IMR-90 (cell line): Measurements from ENCODE around the gene TM4SF4. TPM values are rescaled to one million over a fixed set of nuclear protein-coding genes. Genes with fewer than 3 reads are reported as not detected.

Experiments used
- ATAC-seq: fragments of 200-7000 bp; cut with Tn5 transposase; 2 replicates; pipeline ENCODE4 v1.9.1; 2020; ENCODE audit warnings: low read depth, mild to moderate bottlenecking, moderate library complexity
- Bru-seq: library from RNA; stranded (reverse); fragments of 400-500 nt; gene quantifications from one replicate; lab custom pipeline; 2021; lab: Mats Ljungman, UMichigan
- BruChase-seq, 2 experiments: library from RNA; stranded (reverse); fragments of 400-500 nt; gene quantifications; one replicate each; lab custom pipeline; 2021; lab: Mats Ljungman, UMichigan
- BruUV-seq: library from RNA; stranded (reverse); fragments of 400-500 nt; replicated peaks from 2 replicates; lab custom pipeline; 2021; lab: Mats Ljungman, UMichigan
- CTCF ChIA-PET: fragments of 300-600 bp; formaldehyde crosslinking; extraction: SDS; loops from one replicate; lab custom pipeline; 2021; ENCODE audit warnings: antibody characterized with exemption; lab: Yijun Ruan, JAX
- POLR2A ChIA-PET: fragments of 300-600 bp; sonication (Branson Sonifier 250); formaldehyde crosslinking; loops from one replicate; lab custom pipeline; 2022; ENCODE audit warnings: antibody characterized with exemption; ENCODE audit not compliant: unreplicated experiment; lab: Charles Lee
- DNase-seq: peaks from one replicate; pipeline ENCODE4 v3.0.0; 2013
- H2AFZ ChIP-seq: replicated peaks from 2 replicates; pipeline ENCODE3; 2013; ENCODE audit warnings: low read length, mild to moderate bottlenecking; ENCODE audit not compliant: poor library complexity
- H2AK5ac ChIP-seq: 2 replicates; pipeline ENCODE4 v1.6.1; 2013; ENCODE audit warnings: low read depth, low read length, inconsistent platforms
- H2AK9ac ChIP-seq: replicated peaks from 2 replicates; pipeline ENCODE3; 2013; ENCODE audit warnings: mild to moderate bottlenecking, low read depth, low read length, moderate library complexity; ENCODE audit not compliant: poor library complexity
- H2BK120ac ChIP-seq: 2 replicates; pipeline ENCODE4 v1.6.1; 2013; ENCODE audit warnings: low read depth, low read length, inconsistent platforms
- H2BK15ac ChIP-seq: 3 replicates; pipeline ENCODE4 v1.6.1; 2013; ENCODE audit warnings: low read depth, low read length, inconsistent platforms
- H2BK20ac ChIP-seq: 2 replicates; pipeline ENCODE4 v1.6.1; 2013; ENCODE audit warnings: low read depth, mild to moderate bottlenecking, inconsistent platforms, low read length, moderate library complexity
- H2BK5ac ChIP-seq: 2 replicates; pipeline ENCODE4 v1.6.1; 2013; ENCODE audit warnings: mild to moderate bottlenecking, low read depth, low read length, inconsistent platforms; ENCODE audit not compliant: poor library complexity, severe bottlenecking
- H3K14ac ChIP-seq: replicated peaks from 2 replicates; pipeline ENCODE4 v1.6.1; 2013; ENCODE audit warnings: low read depth, low read length, inconsistent platforms
- H3K18ac ChIP-seq: 2 replicates; pipeline ENCODE4 v1.6.1; 2013; ENCODE audit warnings: low read depth, low read length, control low read depth
- H3K23ac ChIP-seq: 2 replicates; pipeline ENCODE4 v1.6.1; 2013; ENCODE audit warnings: low read depth, low read length, inconsistent platforms
- H3K27ac ChIP-seq: 2 replicates; pipeline ENCODE4 v1.5.1; 2013; ENCODE audit warnings: mild to moderate bottlenecking, control low read depth, low read length; ENCODE audit not compliant: insufficient read depth
- H3K27me3 ChIP-seq: 2 replicates; pipeline ENCODE4 v1.6.1; 2013; ENCODE audit warnings: low read length; ENCODE audit not compliant: control insufficient read depth, insufficient read depth
- H3K36me3 ChIP-seq: 2 replicates; pipeline ENCODE4 v1.6.1; 2013; ENCODE audit warnings: low read length, mixed read lengths; ENCODE audit not compliant: control insufficient read depth, insufficient read depth
- H3K4ac ChIP-seq: 2 replicates; pipeline ENCODE4 v1.6.1; 2013; ENCODE audit warnings: low read depth, low read length, inconsistent platforms
- H3K4me1 ChIP-seq: 2 replicates; pipeline ENCODE4 v1.6.1; 2013; ENCODE audit warnings: low read length, mixed read lengths; ENCODE audit not compliant: control insufficient read depth, insufficient read depth
- H3K4me2 ChIP-seq: 2 replicates; pipeline ENCODE4 v1.6.1; 2013; ENCODE audit warnings: low read depth, mild to moderate bottlenecking, control low read depth, low read length, moderate library complexity
- H3K4me3 ChIP-seq: 2 replicates; pipeline ENCODE4 v1.5.1; 2013; ENCODE audit warnings: low read depth, mild to moderate bottlenecking, control low read depth, low read length, moderate library complexity; ENCODE audit not compliant: insufficient read depth
- H3K56ac ChIP-seq: 2 replicates; pipeline ENCODE4 v1.6.1; 2013; ENCODE audit warnings: low read length, inconsistent platforms; ENCODE audit not compliant: insufficient read depth; ENCODE audit errors: extremely low read depth
- H3K79me1 ChIP-seq, 2 experiments: 2 replicates each; pipeline ENCODE4 v1.6.1; 2013; ENCODE audit warnings: low read length in 2 of 2, inconsistent platforms in 1 of 2, low read depth in 1 of 2
- H3K9ac ChIP-seq: 2 replicates; pipeline ENCODE4 v1.6.1; 2013; ENCODE audit warnings: low read depth, low read length, control low read depth
- H3K9me1 ChIP-seq: 2 replicates; pipeline ENCODE4 v1.6.1; 2013; ENCODE audit warnings: low read length, inconsistent platforms; ENCODE audit not compliant: insufficient read depth
- H3K9me3 ChIP-seq: 2 replicates; pipeline ENCODE4 v1.6.1; 2013; ENCODE audit warnings: low read length; ENCODE audit not compliant: control insufficient read depth, insufficient read depth
- H4K20me1 ChIP-seq: 2 replicates; pipeline ENCODE4 v1.6.1; 2013; ENCODE audit warnings: low read length, inconsistent platforms; ENCODE audit not compliant: insufficient read depth
- H4K5ac ChIP-seq: 2 replicates; pipeline ENCODE4 v1.6.1; 2013; ENCODE audit warnings: mild to moderate bottlenecking, low read depth, low read length, control low read depth
- H4K8ac ChIP-seq, 2 experiments: 2 replicates each; pipeline ENCODE4 v1.6.1; 2013; ENCODE audit warnings: low read depth in 2 of 2, low read length in 2 of 2, control low read depth in 1 of 2, inconsistent platforms in 1 of 2
- H4K91ac ChIP-seq: 2 replicates; pipeline ENCODE4 v1.6.1; 2013; ENCODE audit warnings: low read depth, low read length, inconsistent platforms; ENCODE audit not compliant: insufficient read depth
- BHLHE40 ChIP-seq: fragments of 150-350 bp; IDR thresholded peaks from 2 replicates; pipeline ENCODE4 v1.6.1; 2016; ENCODE audit warnings: mild to moderate bottlenecking, low read depth, low read length
- CEBPB ChIP-seq: IDR thresholded peaks from 2 replicates; pipeline ENCODE4 v1.6.1; 2012; ENCODE audit warnings: low read depth, low read length, improper control_type of control experiment
- CHD1 ChIP-seq: IDR thresholded peaks from 2 replicates; pipeline ENCODE4 v1.6.1; 2012; ENCODE audit warnings: low read depth, low read length, improper control_type of control experiment
- CTCF ChIP-seq: conservative IDR thresholded peaks from 2 replicates; pipeline ENCODE4 v1.5.1; 2012; ENCODE audit warnings: mild to moderate bottlenecking, low read depth, low read length, improper control_type of control experiment
- ELK1 ChIP-seq: fragments of 150-350 bp; IDR thresholded peaks from 2 replicates; pipeline ENCODE4 v1.6.1; 2016; ENCODE audit warnings: low read depth, mild to moderate bottlenecking, low read length, moderate library complexity, borderline replicate concordance
- FOS ChIP-seq: fragments of 150-350 bp; IDR thresholded peaks from 2 replicates; pipeline ENCODE4 v1.6.1; 2016; ENCODE audit warnings: low read depth, low read length
- MAFK ChIP-seq: IDR thresholded peaks from 2 replicates; pipeline ENCODE4 v1.6.1; 2012; ENCODE audit warnings: low read depth, low read length, improper control_type of control experiment
- MAZ ChIP-seq: IDR thresholded peaks from 2 replicates; pipeline ENCODE4 v1.6.1; 2012; ENCODE audit warnings: low read depth, mild to moderate bottlenecking, low read length, improper control_type of control experiment, moderate library complexity, borderline replicate concordance
- MXI1 ChIP-seq: IDR thresholded peaks from 2 replicates; pipeline ENCODE4 v1.6.1; 2012; ENCODE audit warnings: low read depth, mild to moderate bottlenecking, low read length, moderate library complexity, borderline replicate concordance
- NFE2L2 ChIP-seq: fragments of 150-350 bp; IDR thresholded peaks from 2 replicates; pipeline ENCODE4 v1.6.1; 2016; ENCODE audit warnings: low read depth, mild to moderate bottlenecking, low read length
- POLR2A ChIP-seq: IDR thresholded peaks from 2 replicates; pipeline ENCODE4 v1.6.1; 2012; ENCODE audit warnings: mild to moderate bottlenecking, low read depth, low read length
- RAD21 ChIP-seq: IDR thresholded peaks from 2 replicates; pipeline ENCODE4 v1.6.1; 2012; ENCODE audit warnings: low read length, improper control_type of control experiment
- RCOR1 ChIP-seq: IDR thresholded peaks from 2 replicates; pipeline ENCODE4 v1.6.1; 2012; ENCODE audit warnings: mild to moderate bottlenecking, low read length, improper control_type of control experiment; ENCODE audit not compliant: insufficient replicate concordance
- RFX5 ChIP-seq: IDR thresholded peaks from 2 replicates; pipeline ENCODE4 v1.8.0; 2012; ENCODE audit warnings: low read depth, mild to moderate bottlenecking, low read length, moderate library complexity
- SMC3 ChIP-seq: fragments of 150-350 bp; IDR thresholded peaks from 2 replicates; pipeline ENCODE4 v1.6.1; 2016; ENCODE audit warnings: low read depth, mild to moderate bottlenecking, antibody characterized with exemption, low read length, moderate library complexity
- WGBS, 2 experiments: methylation state at CpG; one replicate each; pipeline versions ENCODE4 v1.1.5 to v1.1.7; 2013; ENCODE audit warnings: missing lambda C conversion rate in 2 of 2; ENCODE audit not compliant: insufficient read length in 1 of 2; ENCODE audit errors: extremely low coverage in 2 of 2; 5-methylcytosine and 5-hydroxymethylcytosine counted together
- dilution Hi-C: fragments of 300-500 bp; cut with HindIII; formaldehyde crosslinking; loops from one replicate; pipeline ENCODE4 v1.14.3; 2018; ENCODE audit warnings: low sequenced_read_pairs; ENCODE audit not compliant: unreplicated experiment
- in situ Hi-C: fragments of 300-500 bp; cut with MboI; formaldehyde crosslinking; loops from 3 replicates; pipeline ENCODE4 v1.14.3; 2019; ENCODE audit warnings: low sequenced_read_pairs, inconsistent platforms, mixed read lengths
- intact Hi-C: fragments of 100-400 bp; cut with micrococcal nuclease; formaldehyde crosslinking; loops from 2 replicates; pipeline ENCODE4 v1.10.0; 2022
- long read RNA-seq: library from polyadenylated mRNA; unstranded; transcript quantifications from one replicate; pipeline ENCODE4 v2.0.0, GENCODE V29; 2021; ENCODE audit not compliant: unreplicated experiment
- polyA plus RNA-seq, 3 experiments: library from polyadenylated mRNA; depleted of rRNA; stranded (reverse); fragments of >200 nt; gene quantifications; 2 replicates each; pipeline ENCODE4 v1.2.3, GENCODE V29; 2012; ENCODE audit warnings: low replicate concordance in 1 of 3
- total RNA-seq: library from RNA; depleted of rRNA; stranded (reverse); fragments of >200 nt; gene quantifications from 2 replicates; pipeline ENCODE4 v1.2.3, GENCODE V29; 2012; rRNA removed

The TM4SF4 gene
- total RNA-seq = 1.1 and 1.6 TPM in 2 replicates
- 0.60 and 0.67 TPM in 2 replicates for polyA plus RNA-seq (2012; rRNA removed)
- polyA plus RNA-seq (2012; cell fraction: cytosol; rRNA removed) = 0.08 and 0.75 TPM in 2 replicates
- polyA plus RNA-seq (2012; cell fraction: nucleus; rRNA removed; ENCODE audit: low replicate concordance) = 0.08 TPM in 1 of 2 replicates, not detected in the other
- percentile 32 among the genes with signal in this experiment for Bru-seq, nascent RNA
- BruChase-seq, experiment 1, labeled RNA remaining after a 6-hour chase = percentile 19 among the genes with signal in this experiment
- percentile 15 among the genes with signal in this experiment for BruChase-seq, experiment 2, labeled RNA remaining after a 2-hour chase
- long read RNA-seq, partial matches to known transcripts = 2 of 2 reads
- long read RNA-seq, other reads (novel, unspliced or antisense) = 0 of 2 reads

- no peaks in the 10 kb centered on the region for H4K20me1 ChIP-seq
- H2AFZ ChIP-seq = peak within 1 kb of the TSS; percentile 59
- H2BK15ac ChIP-seq = peak within 1 kb of the TSS; percentile 94
- peaks cover 0 to 11% of the 10 kb centered on the region in 2 experiments; a peak in 2 of 4 replicates for H3K79me1 ChIP-seq
- H3K18ac ChIP-seq = peak within 1 kb of the TSS; percentile 58
- ChIA-PET CTCF (interaction anchor here (1.6 kb wide), 1 partner anchor 99 kb away, joined by 3 read pairs; no protein-coding TSS in a partner anchor), POLR2A (no interaction called here)
- no peak within 1 kb of the TSS for H3K4me3 ChIP-seq
- H4K91ac ChIP-seq = peak within 1 kb of the TSS; percentile 45
- peaks cover 12% of the 10 kb centered on the region for H3K9me1 ChIP-seq
- peak within 1 kb of the TSS; percentile 72; the same call in 1 of the 2 replicates for H2BK20ac ChIP-seq
- 66% methylated on average over 2 of the region's 5 CpGs; no CpG with 5 or more reads in 1 of the 2 experiments for WGBS, 2 experiments
- H2AK5ac ChIP-seq = peak within 1 kb of the TSS; percentile 86
- H3K9ac ChIP-seq = no peak within 1 kb of the TSS
- no peak within 1 kb of the TSS for H3K4me2 ChIP-seq
- no peak within 1 kb of the TSS; the same call in 1 of the 2 replicates for H3K23ac ChIP-seq
- peak within 1 kb of the TSS; percentile 45; the same call in 1 of the 2 replicates for H4K5ac ChIP-seq
- peaks cover 3% of the 10 kb centered on the region; the same call in 1 of the 2 replicates for H3K9me3 ChIP-seq
- H2BK120ac ChIP-seq = peak within 1 kb of the TSS; percentile 81
- no peak for ATAC-seq
- no peak for DNase-seq
- intact Hi-C loops (no loop called here), in situ Hi-C loops (no loop called here), dilution Hi-C loops (no loop called here)
- no TSS peak for BruUV-seq
- H3K27ac ChIP-seq = peak within 1 kb of the TSS; percentile 37
- no peaks in the 10 kb centered on the region for H3K27me3 ChIP-seq
- no peak within 1 kb of the TSS for H2AK9ac ChIP-seq
- peak within 1 kb of the TSS; percentile 66 for H3K4ac ChIP-seq
- peaks cover 20% of the 10 kb centered on the region for H3K4me1 ChIP-seq
- no peak within 1 kb of the TSS for H3K56ac ChIP-seq
- H3K36me3 ChIP-seq = no peaks in the 10 kb centered on the region
- H2BK5ac ChIP-seq = peak within 1 kb of the TSS; percentile 48
- peak within 1 kb of the TSS; percentile 66 for H3K14ac ChIP-seq
- H4K8ac ChIP-seq = peak within 1 kb of the TSS in 1 of 2 experiments; percentile 70; a peak in 2 of 4 replicates
- no peak for TF ChIP-seq CEBPB
- no peak for TF ChIP-seq CHD1
- TF ChIP-seq RCOR1 = no peak
- no peak for TF ChIP-seq POLR2A
- TF ChIP-seq BHLHE40 = no peak
- TF ChIP-seq MAFK = no peak
- no peak for TF ChIP-seq MAZ
- no peak for TF ChIP-seq CTCF
- no peak for TF ChIP-seq ELK1
- TF ChIP-seq MXI1 = no peak
- no peak for TF ChIP-seq SMC3
- no peak for TF ChIP-seq FOS
- no peak for TF ChIP-seq NFE2L2
- no peak for TF ChIP-seq RAD21
- TF ChIP-seq RFX5 = no peak
Observed at GRCh38 chr3:149474250-149474817, at the start of gene TM4SF4. TSS of gene TM4SF4 (plus strand) at chr3:149474697. CDS start at chr3:149474878, 181 bp downstream.
